ENCODE data around the gene GLUD2. TPM values are rescaled to one million over a fixed set of nuclear protein-coding genes. Genes with fewer than 3 reads are reported as not detected.
A peak's percentile ranks its signal among the peaks of the same experiment; 100 is the strongest.

GLUD2 gene
- total RNA-seq, 1 experiment from 2014 or later, result 0.63 TPM

DNA sequence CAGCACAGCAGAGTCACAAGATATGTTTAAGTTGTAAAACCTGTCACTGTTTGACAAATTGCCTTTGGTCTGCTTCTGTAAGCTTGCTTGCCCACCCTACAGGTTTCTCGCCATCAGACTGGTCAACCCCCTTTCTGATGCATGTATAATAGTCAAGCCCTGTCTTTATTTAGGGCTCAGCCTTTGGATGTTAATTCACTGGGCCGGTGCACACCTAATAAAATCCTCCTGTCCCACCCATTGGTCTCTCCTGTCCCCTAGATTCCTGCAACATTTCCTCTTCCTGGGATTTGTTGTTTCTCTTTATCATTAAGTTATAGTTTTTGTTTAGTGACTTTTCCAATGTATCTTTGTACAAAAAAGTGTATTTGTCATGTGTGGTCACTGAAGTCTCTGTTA lies 38.2 kb downstream of the GLUD2 start:
- CTCF ChIA-PET, result interaction anchor here (0.7 to 1.2 kb wide), 2 partner anchors 26 to 37 kb away, joined by 3 read pairs; no protein-coding TSS in a partner anchor
- H3K4me1 Mint-ChIP-seq (ENCODE audit: insufficient read depth, unreplicated experiment), result no peaks in the 10 kb centered on the region
- BruUV-seq (replicated peaks), result no TSS peak
- no peak for DNase-seq (ENCODE audit: unreplicated experiment)
- H3K27ac Mint-ChIP-seq (ENCODE audit: low read depth, unreplicated experiment), result no peak overlapping the region
- H3K27me3 Mint-ChIP-seq (ENCODE audit: insufficient read depth, unreplicated experiment), result no peaks in the 10 kb centered on the region
- H3K36me3 Mint-ChIP-seq (ENCODE audit: insufficient read depth, unreplicated experiment), result no peaks in the 10 kb centered on the region
- intact Hi-C loops (cut with micrococcal nuclease), result no loop called here
- POLR2A ChIA-PET, result no interaction called here
- no peak for TF ChIP-seq CTCF (IDR thresholded peaks at IDR 0.05; ENCODE audit: unreplicated experiment)
- H3K4me3 Mint-ChIP-seq (ENCODE audit: unreplicated experiment), result no peak overlapping the region
- H3K9me3 Mint-ChIP-seq (ENCODE audit: unreplicated experiment), result peaks cover 14% of the 10 kb centered on the region

DNA sequence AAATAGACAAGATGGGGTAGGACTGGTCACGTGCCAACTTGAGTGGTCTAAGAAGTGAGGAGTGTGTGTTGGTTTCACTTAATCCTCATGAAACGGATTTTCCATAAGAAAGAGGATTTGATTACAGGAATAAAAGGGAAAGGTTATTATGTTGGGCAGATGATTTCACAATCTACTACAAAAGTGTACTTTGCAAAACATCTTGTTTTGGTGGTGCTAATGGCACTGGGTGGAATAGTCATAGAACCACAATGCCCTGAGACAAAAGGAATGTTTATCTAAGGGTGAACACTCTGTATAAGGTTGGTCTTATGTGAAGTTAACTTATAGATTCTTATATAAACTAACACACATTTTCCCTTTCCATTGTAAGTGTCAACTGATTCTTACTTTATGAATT lies 45.6 kb downstream of the GLUD2 start:
- POLR2A ChIA-PET, result no interaction called here
- intact Hi-C loops (cut with micrococcal nuclease), result no loop called here
- BruUV-seq (replicated peaks), result no TSS peak
- no peaks in the 10 kb centered on the region for H3K27me3 Mint-ChIP-seq (ENCODE audit: insufficient read depth, unreplicated experiment)
- no peaks in the 10 kb centered on the region for H3K36me3 Mint-ChIP-seq (ENCODE audit: insufficient read depth, unreplicated experiment)
- no peak for TF ChIP-seq CTCF (IDR thresholded peaks at IDR 0.05; ENCODE audit: unreplicated experiment)
- peak; percentile 5 for DNase-seq (ENCODE audit: unreplicated experiment)
- peaks cover 11% of the 10 kb centered on the region for H3K9me3 Mint-ChIP-seq (ENCODE audit: unreplicated experiment)
- peaks cover 5% of the 10 kb centered on the region for H3K4me1 Mint-ChIP-seq (ENCODE audit: insufficient read depth, unreplicated experiment)
- CTCF ChIA-PET, result no interaction called here
- H3K27ac Mint-ChIP-seq (ENCODE audit: low read depth, unreplicated experiment), result no peak overlapping the region
- H3K4me3 Mint-ChIP-seq (ENCODE audit: unreplicated experiment), result no peak overlapping the region

Other genes starting within 250 kb of the GLUD2 start
- not detected in 2 replicates for gene CT47B1, start 171.7 kb upstream of the GLUD2 start, total RNA-seq (2022)
- gene CT47A11, start 110.5 kb upstream of the GLUD2 start, total RNA-seq (2022), result not detected in 2 replicates
- not detected in 2 replicates for gene CT47A10, start 105.6 kb upstream of the GLUD2 start, total RNA-seq (2022)
- not detected in 2 replicates for gene CT47A9, start 100.7 kb upstream of the GLUD2 start, total RNA-seq (2022)
- gene CT47A8, start 95.9 kb upstream of the GLUD2 start, total RNA-seq (2022), result not detected in 2 replicates
- gene CT47A7, start 91.0 kb upstream of the GLUD2 start, total RNA-seq (2022), result not detected in 2 replicates
- not detected in 2 replicates for gene CT47A6, start 86.1 kb upstream of the GLUD2 start, total RNA-seq (2022)
- not detected in 2 replicates for gene CT47A5, start 81.3 kb upstream of the GLUD2 start, total RNA-seq (2022)
- gene CT47A4, start 76.4 kb upstream of the GLUD2 start, total RNA-seq (2022), result not detected in 2 replicates
- gene CT47A3, start 71.5 kb upstream of the GLUD2 start, total RNA-seq (2022), result not detected in 2 replicates
- gene CT47A2, start 66.7 kb upstream of the GLUD2 start, total RNA-seq (2022), result not detected in 2 replicates
- not detected in 2 replicates for gene CT47A1, start 61.9 kb upstream of the GLUD2 start, total RNA-seq (2022)

Measured in MCF 10A (cell line).